Ovary (tissue), 9 donors: Measurements from ENCODE around the gene PFN2. TPM values are rescaled to one million over a fixed set of nuclear protein-coding genes. Genes with fewer than 3 reads are reported as not detected.
"Not testable (repeated sequence)": the region's sequence is repeated elsewhere in the genome, so short reads cannot be mapped to it uniquely, and the experiment has no call there.

Source experiments
- DNase-seq, 5 donors: peaks; one replicate each; pipeline ENCODE4 v3.0.0-alpha.2; 2019 to 2020
- H3K27ac ChIP-seq, 2 donors: fragments of 200-600 bp; one replicate each; pipeline versions ENCODE4 v1.5.1 to v1.8.0; 2019 to 2022
- H3K27me3 ChIP-seq: fragments of 200-600 bp; one replicate; pipeline ENCODE4 v1.8.0; 2022
- H3K36me3 ChIP-seq: fragments of 200-600 bp; sonication (generic); one replicate; pipeline ENCODE4 v1.5.1; 2019
- H3K4me1 ChIP-seq: one replicate; pipeline ENCODE4 v1.8.1; 2013; ENCODE audit warnings: mild to moderate bottlenecking, moderate library complexity; ENCODE audit not compliant: insufficient read depth
- H3K4me3 ChIP-seq: fragments of 200-600 bp; sonication (generic); one replicate; pipeline ENCODE4 v1.5.1; 2017
- H3K9me3 ChIP-seq, 2 donors: fragments of 200-600 bp in 1 of 2; sonication (generic) in 1 of 2; one replicate each; pipeline versions ENCODE4 v1.5.1 to v1.8.1; 2013 to 2019; ENCODE audit warnings: mild to moderate bottlenecking in 1 of 2, moderate library complexity in 1 of 2
- CTCF ChIP-seq, 3 donors: fragments of 450-650 bp in 2 of 3; fragments of 200-600 bp in 1 of 3; IDR thresholded peaks; one replicate each; pipeline versions ENCODE4 v1.5.1 to v1.8.0; 2016 to 2022; ENCODE audit warnings: antibody characterized with exemption in 3 of 3, mild to moderate bottlenecking in 1 of 3
- EP300 ChIP-seq: sonication (generic); formaldehyde crosslinking; IDR thresholded peaks from one replicate; pipeline ENCODE4 v1.6.1; 2017; ENCODE audit warnings: antibody characterized with exemption
- POLR2A ChIP-seq: fragments of 450-650 bp; IDR thresholded peaks from one replicate; pipeline ENCODE4 v1.6.1; 2017; ENCODE audit warnings: antibody characterized with exemption, mild to moderate bottlenecking, moderate library complexity
- WGBS, 3 donors: extraction: QIAGEN DNeasy Blood & Tissue Kit in 1 of 3; methylation state at CpG; one replicate each; pipeline versions ENCODE4 v1.1.5 to v1.1.7; 2013 to 2017; 5-methylcytosine and 5-hydroxymethylcytosine counted together
- intact Hi-C, 4 donors: fragments of 100-400 bp; cut with DNase I; formaldehyde crosslinking; loops; one replicate each; pipeline versions ENCODE4 v1.11.0 to v1.15.1; 2022 to 2023
- polyA plus RNA-seq, 2 donors: library from polyadenylated mRNA; stranded (reverse); fragments of 200-250 nt in 1 of 2; fragments of 350-450 nt in 1 of 2; fragmentation: Illumina TruSeq in 1 of 2; extraction: RNeasy Lipid Tissue Mini Kit (QIAGEN cat#74804) in 1 of 2; gene quantifications; one replicate each; pipeline ENCODE4 v1.2.3, GENCODE V29; 2013 to 2014
- total RNA-seq, 7 donors: library from RNA; depleted of rRNA in 2 of 7; stranded (reverse); fragments of >200 nt in 2 of 7; fragmentation: NEBNext Ultra II Directional in 3 of 7; extraction: Animal tissue kit (Norgen Biotek cat#: 25700) in 3 of 7; gene quantifications; one replicate each; pipeline versions ENCODE4 v1.1.0 to v1.2.4, GENCODE V29; 2016 to 2023
- donor health status: DM: no; HTN: no; CAD: no; lungs with moderate emphysema.
- donor health status: DM: no; HTN: no; CAD: no.
- donor health status: Bipolar disorder and iron deficiency.
- donor health status: DM: yes; HTN: yes; CAD: no.
- donor health status: DM: no; HTN: no; CAD: no.
- donor health status: DM: yes; HTN: yes; CAD: no.

The PFN2 gene
- total and polyA plus RNA-seq, 9 donors = 48.3 to 175 (median 88.9) TPM

GRCh38 chr3:149949181-149949580 is 21.5 kb downstream of the PFN2 start:
- WGBS, 3 donors = 98 to 99% (median 98%) methylated on average over 2 of the region's 2 CpGs
- Histone ChIP-seq H3K27me3 (no peaks in the 10 kb centered on the region), H3K4me1 (no peaks in the 10 kb centered on the region), H3K36me3 (no peaks in the 10 kb centered on the region), H3K27ac (no peak overlapping the region), H3K9me3 (no peaks in the 10 kb centered on the region), H3K4me3 (no peak overlapping the region)
- no peak for TF ChIP-seq CTCF (IDR thresholded peaks at IDR 0.05)
- TF ChIP-seq POLR2A = no peak
- TF ChIP-seq EP300 = no peak
- DNase-seq = no peak
- intact Hi-C loops = no loop called here

DNA sequence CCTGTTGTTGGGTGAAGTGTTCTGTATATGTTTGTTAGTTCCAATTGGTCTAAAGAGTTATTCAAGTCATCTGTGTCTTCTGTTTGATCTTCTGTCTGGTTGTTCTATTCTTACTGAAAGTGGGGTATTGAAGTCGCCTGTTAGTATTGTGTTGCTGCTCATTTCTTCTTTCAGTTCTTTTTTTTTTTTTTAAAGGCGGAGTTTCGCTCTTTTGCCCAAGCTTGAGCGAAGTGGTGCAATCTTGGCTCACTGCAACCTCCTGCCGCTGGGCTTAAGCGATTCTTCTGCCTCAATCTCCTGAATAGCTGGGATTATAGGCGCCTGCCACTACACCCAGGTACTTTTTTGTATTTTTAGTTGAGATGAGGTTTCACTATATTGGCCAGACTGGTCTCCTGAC is 23.5 kb downstream of the PFN2 start:
- no peak overlapping the region for H3K4me3 ChIP-seq
- intact Hi-C loops = no loop called here
- TF ChIP-seq EP300 (no peak), CTCF (IDR thresholded peaks at IDR 0.05) (no peak), POLR2A (no peak)
- 95 to 97% (median 96%) methylated on average over 7 of the region's 7 CpGs for WGBS, 3 donors
- no peak for DNase-seq
- H3K4me1 ChIP-seq = no peaks in the 10 kb centered on the region
- no peak overlapping the region for H3K27ac ChIP-seq
- H3K27me3 ChIP-seq = no peaks in the 10 kb centered on the region
- H3K9me3 ChIP-seq = no peaks in the 10 kb centered on the region
- H3K36me3 ChIP-seq = no peaks in the 10 kb centered on the region

- 96 to 99% (median 97%) methylated on average over 3 of the region's 3 CpGs for WGBS, 3 donors
- H3K9me3 ChIP-seq, intact Hi-C loops, H3K4me3 ChIP-seq, H3K36me3 ChIP-seq, DNase-seq, H3K4me1 ChIP-seq, H3K27ac ChIP-seq, H3K27me3 ChIP-seq: not testable (repeated sequence)
Measured at GRCh38 chr3:149943966-149944365, 26.7 kb downstream of the PFN2 start.

- H3K27me3 ChIP-seq = no peaks in the 10 kb centered on the region
- intact Hi-C loops = no loop called here
- TF ChIP-seq CTCF (IDR thresholded peaks at IDR 0.05) = no peak
- TF ChIP-seq POLR2A = no peak
- no peak for TF ChIP-seq EP300
- no peak overlapping the region for H3K27ac ChIP-seq
- H3K36me3 ChIP-seq = no peaks in the 10 kb centered on the region
- H3K9me3 ChIP-seq = no peaks in the 10 kb centered on the region
- no peaks in the 10 kb centered on the region for H3K4me1 ChIP-seq
- DNase-seq = no peak
- H3K4me3 ChIP-seq = no peak overlapping the region
Measured at GRCh38 chr3:149942409-149942808, 28.3 kb downstream of the PFN2 start.

- Histone ChIP-seq H3K27ac (no peak overlapping the region), H3K4me1 (no peaks in the 10 kb centered on the region), H3K27me3 (no peaks in the 10 kb centered on the region), H3K36me3 (no peaks in the 10 kb centered on the region), H3K4me3 (no peak overlapping the region), H3K9me3 (no peaks in the 10 kb centered on the region)
- 57 to 76% (median 64%) methylated on average over 1 of the region's 1 CpG for WGBS, 3 donors
- TF ChIP-seq CTCF (IDR thresholded peaks at IDR 0.05) = no peak
- TF ChIP-seq EP300 = no peak
- no peak for TF ChIP-seq POLR2A
- no peak for DNase-seq
- intact Hi-C loops = no loop called here
Measured at GRCh38 chr3:149941946-149942345, 28.7 kb downstream of the PFN2 start.
